ENCODE measurements around the gene ARPP19. TPM values are rescaled to one million over a fixed set of nuclear protein-coding genes. Genes with fewer than 3 reads are reported as not detected.
A peak's percentile ranks its signal among the peaks of the same experiment; 100 is the strongest.

The ARPP19 gene
- total and polyA plus RNA-seq, 4 donors, result 35.0 to 139 (median 68.8) TPM

DNA sequence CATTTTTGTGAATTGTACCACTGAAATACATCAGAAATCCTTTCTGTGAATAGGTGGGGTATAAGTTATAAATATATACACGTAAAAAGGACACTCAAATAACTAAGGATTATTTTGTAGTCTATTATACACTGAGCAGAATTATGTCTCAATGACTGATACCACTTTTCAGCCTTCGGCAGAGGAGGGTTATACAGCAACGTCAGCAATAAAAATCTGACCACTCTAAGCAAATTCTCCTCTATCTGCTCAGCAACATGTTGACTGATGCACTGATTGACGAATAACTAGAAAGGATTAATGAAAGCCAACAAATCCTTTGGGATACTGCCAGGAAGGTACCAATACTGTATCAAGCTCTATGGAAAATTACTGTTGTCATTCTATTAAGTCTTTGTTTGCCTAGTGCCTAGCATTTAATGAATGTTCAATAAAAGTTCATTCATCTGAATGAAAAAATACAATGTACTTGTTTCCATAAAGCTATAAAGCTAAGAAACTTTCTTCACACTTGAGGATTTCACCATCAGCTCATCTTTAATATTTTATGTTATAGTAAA lies 5.2 kb downstream of the ARPP19 start:
- ATAC-seq (ENCODE audit: insufficient read depth, low FRiP score), result no peak
- no peak overlapping the region for H3K27ac ChIP-seq (ENCODE audit: low read depth in 1 of 2, low read length in 1 of 2)
- 85 to 86% methylated on average over 4 of the region's 4 CpGs for WGBS, 2 donors
- H3K36me3 ChIP-seq (ENCODE audit: control insufficient read depth in 4 of 4, insufficient read depth in 4 of 4, low read length in 4 of 4), result peaks cover 0 to 11% (median 2%) of the 10 kb centered on the region in 4 donors
- H3K9me3 ChIP-seq (ENCODE audit: control insufficient read depth in 4 of 4, insufficient read depth in 3 of 4, low read length in 3 of 4), result no peaks in the 10 kb centered on the region
- H3K4me3 ChIP-seq, result no peak overlapping the region
- H3K9ac ChIP-seq (ENCODE audit: insufficient read depth in 1 of 2, low read length in 2 of 2), result no peak overlapping the region
- H3K4me1 ChIP-seq (ENCODE audit: control insufficient read depth in 5 of 5, insufficient read depth in 5 of 5, low read length in 5 of 5), result peaks cover 0 to 25% (median 6%) of the 10 kb centered on the region in 5 donors
- TF ChIP-seq, protein P1, sequence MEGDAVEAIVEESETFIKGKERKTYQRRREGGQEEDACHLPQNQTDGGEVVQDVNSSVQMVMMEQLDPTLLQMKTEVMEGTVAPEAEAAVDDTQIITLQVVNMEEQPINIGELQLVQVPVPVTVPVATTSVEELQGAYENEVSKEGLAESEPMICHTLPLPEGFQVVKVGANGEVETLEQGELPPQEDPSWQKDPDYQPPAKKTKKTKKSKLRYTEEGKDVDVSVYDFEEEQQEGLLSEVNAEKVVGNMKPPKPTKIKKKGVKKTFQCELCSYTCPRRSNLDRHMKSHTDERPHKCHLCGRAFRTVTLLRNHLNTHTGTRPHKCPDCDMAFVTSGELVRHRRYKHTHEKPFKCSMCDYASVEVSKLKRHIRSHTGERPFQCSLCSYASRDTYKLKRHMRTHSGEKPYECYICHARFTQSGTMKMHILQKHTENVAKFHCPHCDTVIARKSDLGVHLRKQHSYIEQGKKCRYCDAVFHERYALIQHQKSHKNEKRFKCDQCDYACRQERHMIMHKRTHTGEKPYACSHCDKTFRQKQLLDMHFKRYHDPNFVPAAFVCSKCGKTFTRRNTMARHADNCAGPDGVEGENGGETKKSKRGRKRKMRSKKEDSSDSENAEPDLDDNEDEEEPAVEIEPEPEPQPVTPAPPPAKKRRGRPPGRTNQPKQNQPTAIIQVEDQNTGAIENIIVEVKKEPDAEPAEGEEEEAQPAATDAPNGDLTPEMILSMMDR (IDR thresholded peaks at IDR 0.05; ENCODE audit: control extremely low read depth, extremely low read depth), result no peak
- no peaks in the 10 kb centered on the region for H3K27me3 ChIP-seq (ENCODE audit: control insufficient read depth in 3 of 3, insufficient read depth in 3 of 3, low read length in 2 of 3)
- DNase-seq, result no peak

DNA sequence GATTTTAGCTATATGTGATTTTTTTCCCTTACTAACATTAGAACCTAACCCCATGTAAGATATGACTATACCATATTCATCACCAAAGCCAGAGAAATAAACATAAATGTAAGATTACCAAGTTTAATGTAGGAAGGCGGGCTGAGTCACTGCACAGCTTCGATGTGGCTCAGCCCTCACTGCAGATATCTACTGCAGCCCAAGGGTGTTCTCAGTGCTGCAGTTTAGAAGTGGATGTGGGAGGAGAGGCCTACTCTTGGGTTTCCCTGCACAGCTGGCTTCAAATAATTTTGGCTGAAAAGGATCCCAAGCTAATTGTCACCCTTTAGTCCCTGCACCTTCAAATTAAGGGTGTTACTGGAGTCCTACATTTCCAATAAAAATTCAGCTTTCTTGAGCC lies 9.3 kb downstream of the ARPP19 start:
- WGBS, 2 donors, result 84 to 86% methylated on average over 2 of the region's 2 CpGs
- Histone ChIP-seq H3K27ac (ENCODE audit: low read depth in 1 of 2, low read length in 1 of 2) (peak overlapping the region in 1 of 2 donors; percentile 33), H3K4me3 (no peak overlapping the region), H3K9me3 (ENCODE audit: control insufficient read depth in 4 of 4, insufficient read depth in 3 of 4, low read length in 3 of 4) (no peaks in the 10 kb centered on the region), H3K27me3 (ENCODE audit: control insufficient read depth in 3 of 3, insufficient read depth in 3 of 3, low read length in 2 of 3) (no peaks in the 10 kb centered on the region), H3K36me3 (ENCODE audit: control insufficient read depth in 4 of 4, insufficient read depth in 4 of 4, low read length in 4 of 4) (peaks cover 0 to 16% (median 2%) of the 10 kb centered on the region in 4 donors), H3K9ac (ENCODE audit: insufficient read depth in 1 of 2, low read length in 2 of 2) (no peak overlapping the region), H3K4me1 (ENCODE audit: control insufficient read depth in 5 of 5, insufficient read depth in 5 of 5, low read length in 5 of 5) (peaks cover 0 to 10% (median 0%) of the 10 kb centered on the region in 5 donors)
- ATAC-seq (ENCODE audit: insufficient read depth, low FRiP score) (no peak), DNase-seq (no peak)
- TF ChIP-seq, protein P1 (IDR thresholded peaks at IDR 0.05; ENCODE audit: control extremely low read depth, extremely low read depth), result no peak

DNA sequence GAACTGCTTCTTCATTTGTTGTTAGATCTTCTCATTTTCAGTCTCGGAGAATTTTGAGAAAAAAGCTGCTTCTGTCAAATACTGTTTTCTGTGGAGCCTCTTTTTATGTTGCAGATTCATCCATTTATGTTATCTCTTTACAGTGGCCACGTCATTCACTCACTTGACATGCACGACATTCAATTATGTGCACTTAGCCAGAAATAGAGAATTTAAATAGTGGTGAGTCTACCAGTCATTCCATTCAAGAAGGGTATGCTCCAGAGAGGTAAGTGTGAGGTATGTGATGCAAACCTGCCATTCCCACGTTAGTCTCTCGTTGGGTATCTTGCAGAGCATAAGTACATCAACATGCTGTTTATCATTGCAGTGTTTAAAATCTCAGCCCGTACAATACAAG lies 9.8 kb downstream of the ARPP19 start:
- H3K9ac ChIP-seq (ENCODE audit: insufficient read depth in 1 of 2, low read length in 2 of 2), result no peak overlapping the region
- H3K36me3 ChIP-seq (ENCODE audit: control insufficient read depth in 4 of 4, insufficient read depth in 4 of 4, low read length in 4 of 4), result peaks cover 0 to 14% (median 2%) of the 10 kb centered on the region in 4 donors
- TF ChIP-seq, protein P1 (IDR thresholded peaks at IDR 0.05; ENCODE audit: control extremely low read depth, extremely low read depth), result no peak
- no peak overlapping the region for H3K4me3 ChIP-seq
- no peak for DNase-seq
- H3K9me3 ChIP-seq (ENCODE audit: control insufficient read depth in 4 of 4, insufficient read depth in 3 of 4, low read length in 3 of 4), result no peaks in the 10 kb centered on the region
- H3K4me1 ChIP-seq (ENCODE audit: control insufficient read depth in 5 of 5, insufficient read depth in 5 of 5, low read length in 5 of 5), result peaks cover 0 to 10% (median 0%) of the 10 kb centered on the region in 5 donors
- no peak overlapping the region for H3K27ac ChIP-seq (ENCODE audit: low read depth in 1 of 2, low read length in 1 of 2)
- no peak for ATAC-seq (ENCODE audit: insufficient read depth, low FRiP score)
- WGBS, 2 donors, result 83 to 89% methylated on average over 6 of the region's 6 CpGs
- no peaks in the 10 kb centered on the region for H3K27me3 ChIP-seq (ENCODE audit: control insufficient read depth in 3 of 3, insufficient read depth in 3 of 3, low read length in 2 of 3)

DNA sequence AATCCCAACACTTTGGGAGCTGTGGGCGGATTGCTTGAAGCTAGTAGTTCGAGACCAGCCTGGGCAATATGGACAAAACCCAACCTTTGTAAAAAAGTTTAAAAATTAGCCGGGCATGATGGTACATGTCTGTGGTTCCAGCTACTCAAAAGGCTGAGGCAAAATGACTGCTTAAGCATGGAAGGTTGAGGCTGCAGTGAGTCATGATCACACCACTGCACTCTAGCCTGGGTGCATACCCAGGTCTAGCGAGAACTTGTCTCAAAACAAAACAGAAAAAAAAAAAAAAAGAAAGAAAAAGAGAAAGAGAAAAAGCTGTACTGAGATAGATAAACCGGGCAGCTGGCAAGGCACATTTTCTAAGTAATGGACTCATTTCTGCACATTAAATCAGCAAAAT lies 10.6 kb downstream of the ARPP19 start:
- H3K36me3 ChIP-seq (ENCODE audit: control insufficient read depth in 4 of 4, insufficient read depth in 4 of 4, low read length in 4 of 4), result peaks cover 0 to 13% (median 4%) of the 10 kb centered on the region in 4 donors
- no peak overlapping the region for H3K9ac ChIP-seq (ENCODE audit: insufficient read depth in 1 of 2, low read length in 2 of 2)
- WGBS, 2 donors, result 85 to 88% methylated on average over 5 of the region's 5 CpGs
- H3K9me3 ChIP-seq (ENCODE audit: control insufficient read depth in 4 of 4, insufficient read depth in 3 of 4, low read length in 3 of 4), result no peaks in the 10 kb centered on the region
- H3K4me1 ChIP-seq (ENCODE audit: control insufficient read depth in 5 of 5, insufficient read depth in 5 of 5, low read length in 5 of 5), result peaks cover 0 to 12% (median 0%) of the 10 kb centered on the region in 5 donors
- TF ChIP-seq, protein P1 (IDR thresholded peaks at IDR 0.05; ENCODE audit: control extremely low read depth, extremely low read depth), result no peak
- no peaks in the 10 kb centered on the region for H3K27me3 ChIP-seq (ENCODE audit: control insufficient read depth in 3 of 3, insufficient read depth in 3 of 3, low read length in 2 of 3)
- DNase-seq (no peak), ATAC-seq (ENCODE audit: insufficient read depth, low FRiP score) (peak; percentile 47)
- H3K4me3 ChIP-seq, result no peak overlapping the region
- no peak overlapping the region for H3K27ac ChIP-seq (ENCODE audit: low read depth in 1 of 2, low read length in 1 of 2)

All from lung (tissue), 12 donors.